Skin epidermis (tissue), 12 donors: ENCODE results near the gene ZSWIM1.
"Not testable (repeated sequence)": the region's sequence is repeated elsewhere in the genome, so short reads cannot be mapped to it uniquely, and the experiment has no call there.

Source experiments
- H3K27ac ChIP-seq, 21 experiments: fragments of 200-600 bp; sonication (generic) in 11 of 21; one replicate each; pipeline ENCODE4 v1.5.0; 2020; ENCODE audit warnings: mild to moderate bottlenecking in 3 of 21, inconsistent platforms in 2 of 21, moderate library complexity in 2 of 21
- H3K4me3 ChIP-seq, 7 experiments: fragments of 200-600 bp; sonication (generic) in 2 of 7; one replicate each; pipeline ENCODE4 v1.5.0; 2020; ENCODE audit warnings: inconsistent platforms in 2 of 7, mild to moderate bottlenecking in 2 of 7, moderate library complexity in 1 of 7

The ZSWIM1 gene

GRCh38 chr20:45851501-45851900 lies 29.5 kb upstream of the ZSWIM1 start:
- Histone ChIP-seq H3K27ac (no peak overlapping the region), H3K4me3 (no peak overlapping the region)

- Histone ChIP-seq H3K27ac (no peak overlapping the region), H3K4me3 (no peak overlapping the region)
These were observed 28.7 kb upstream of the ZSWIM1 start for GRCh38 chr20:45852326-45852725.

DNA sequence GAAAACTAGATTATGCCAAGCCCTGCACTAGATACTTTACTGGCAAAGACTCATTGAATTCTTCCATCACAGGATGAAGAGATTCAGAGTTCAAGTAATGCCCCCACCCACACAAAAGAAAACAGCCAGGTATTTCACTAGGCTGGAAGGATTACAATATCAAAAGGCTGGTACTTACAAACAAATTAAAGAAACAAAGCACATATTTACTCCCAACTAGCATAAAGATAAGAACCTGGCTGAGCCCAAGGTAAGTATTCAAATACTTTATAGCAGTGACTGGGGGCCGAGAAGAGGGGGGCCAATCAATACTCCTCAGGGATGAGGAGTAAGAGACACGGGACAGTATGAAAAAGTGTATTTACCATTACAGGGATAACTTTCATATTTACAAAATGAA lies 27.5 kb upstream of the ZSWIM1 start:
- H3K27ac ChIP-seq: no peak overlapping the region
- no peak overlapping the region for H3K4me3 ChIP-seq

GRCh38 chr20:45857114-45857881 lies 23.7 kb upstream of the ZSWIM1 start, which contains the start of the genes ACOT8 and ZSWIM3:
Gene ACOT8, minus strand, starts transcription at chr20:45857392. Its CDS starts 77 bp downstream, at chr20:45857315.
Gene ZSWIM3, plus strand, starts transcription at chr20:45857614. Its CDS starts 212 bp downstream, at chr20:45857826.
- Histone ChIP-seq H3K4me3 (peak within 1 kb of the TSS; percentile 55 to 96 (median 74)), H3K27ac (peak within 1 kb of the TSS; percentile 59 to 97 (median 86))

GRCh38 chr20:45857882-45858216 lies 23.2 kb upstream of the ZSWIM1 start:
- Histone ChIP-seq H3K4me3 (peak overlapping the region; percentile 55 to 96 (median 74)), H3K27ac (peak overlapping the region in 20 of 21 experiments; percentile 62 to 97 (median 86))

DNA sequence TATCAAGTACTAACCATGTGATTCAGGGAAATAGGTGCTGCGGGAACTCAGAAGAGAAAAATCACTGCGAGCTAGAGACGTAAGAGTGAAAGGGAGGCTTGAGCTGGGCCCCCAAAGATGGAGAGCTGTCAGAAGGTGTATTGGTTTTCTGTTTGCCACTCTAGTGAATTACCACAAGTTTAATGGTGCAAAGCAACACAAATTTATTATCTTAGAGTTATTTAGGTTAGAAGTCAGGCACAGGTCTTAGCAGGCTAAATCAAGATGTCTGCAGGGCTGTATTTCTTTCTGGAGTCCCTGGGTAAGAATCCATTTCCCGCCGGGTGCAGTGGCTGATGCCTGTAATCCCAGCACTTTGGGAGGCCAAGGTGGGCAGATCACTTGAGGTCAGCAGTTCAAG lies 21.1 kb upstream of the ZSWIM1 start:
- Histone ChIP-seq H3K4me3 (no peak overlapping the region), H3K27ac (no peak overlapping the region)

- Histone ChIP-seq H3K27ac (no peak overlapping the region), H3K4me3 (no peak overlapping the region)
These were observed 20.3 kb upstream of the ZSWIM1 start for GRCh38 chr20:45860560-45861220.

GRCh38 chr20:45861221-45862075 lies 19.6 kb upstream of the ZSWIM1 start:
- Histone ChIP-seq H3K27ac (no peak overlapping the region), H3K4me3 (no peak overlapping the region)

- H3K4me3 ChIP-seq: no peak overlapping the region
- no peak overlapping the region for H3K27ac ChIP-seq
These were observed 17.2 kb upstream of the ZSWIM1 start for GRCh38 chr20:45863543-45864470.

DNA sequence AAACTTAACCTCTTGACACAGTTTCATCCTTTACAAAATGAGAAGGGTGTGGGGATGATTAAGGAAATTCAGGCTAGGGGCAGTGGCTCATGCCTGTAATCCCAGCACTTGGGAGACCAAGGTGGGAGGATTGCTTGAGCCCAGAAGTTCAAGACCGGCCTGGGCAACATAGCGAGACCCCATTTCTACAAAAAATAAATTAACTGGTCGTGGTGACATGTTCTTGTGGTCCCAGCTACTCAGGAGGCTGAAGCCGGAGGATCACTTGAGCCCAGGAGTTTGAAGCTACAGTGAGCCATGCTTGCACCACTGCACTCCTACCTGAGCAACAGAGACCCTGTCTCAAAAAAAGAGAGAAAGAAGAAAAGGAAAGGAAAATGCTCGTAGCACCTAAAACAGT lies 14.6 kb upstream of the ZSWIM1 start:
- H3K27ac ChIP-seq: no peak overlapping the region
- H3K4me3 ChIP-seq: no peak overlapping the region

GRCh38 chr20:45867136-45867818 lies 13.8 kb upstream of the ZSWIM1 start:
- Histone ChIP-seq H3K27ac (peak overlapping the region in 5 of 21 experiments; percentile 8 to 58 (median 34)), H3K4me3 (no peak overlapping the region)

DNA sequence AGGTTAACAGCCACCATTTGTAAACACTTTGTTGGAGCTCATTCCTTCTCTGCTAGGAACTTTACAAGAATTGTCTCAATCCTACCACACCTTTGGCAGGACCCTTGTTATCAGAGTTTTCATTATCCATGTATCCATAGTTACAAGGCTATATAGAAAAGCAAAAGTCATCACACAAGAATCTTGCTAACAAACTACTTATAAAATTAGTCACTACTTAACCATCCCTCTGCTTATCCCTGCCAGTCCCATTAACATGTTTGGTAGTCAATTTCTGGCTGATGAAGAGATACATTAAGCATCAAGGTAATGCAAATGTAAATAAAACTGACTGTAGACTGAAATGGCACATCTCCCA lies 13.2 kb upstream of the ZSWIM1 start:
- Histone ChIP-seq H3K4me3 (no peak overlapping the region), H3K27ac (peak overlapping the region in 4 of 21 experiments; percentile 8 to 44 (median 25))

- peak overlapping the region in 4 of 21 experiments; percentile 21 to 68 (median 45) for H3K27ac ChIP-seq
These were observed 8.4 kb upstream of the ZSWIM1 start for GRCh38 chr20:45872626-45873025.

DNA sequence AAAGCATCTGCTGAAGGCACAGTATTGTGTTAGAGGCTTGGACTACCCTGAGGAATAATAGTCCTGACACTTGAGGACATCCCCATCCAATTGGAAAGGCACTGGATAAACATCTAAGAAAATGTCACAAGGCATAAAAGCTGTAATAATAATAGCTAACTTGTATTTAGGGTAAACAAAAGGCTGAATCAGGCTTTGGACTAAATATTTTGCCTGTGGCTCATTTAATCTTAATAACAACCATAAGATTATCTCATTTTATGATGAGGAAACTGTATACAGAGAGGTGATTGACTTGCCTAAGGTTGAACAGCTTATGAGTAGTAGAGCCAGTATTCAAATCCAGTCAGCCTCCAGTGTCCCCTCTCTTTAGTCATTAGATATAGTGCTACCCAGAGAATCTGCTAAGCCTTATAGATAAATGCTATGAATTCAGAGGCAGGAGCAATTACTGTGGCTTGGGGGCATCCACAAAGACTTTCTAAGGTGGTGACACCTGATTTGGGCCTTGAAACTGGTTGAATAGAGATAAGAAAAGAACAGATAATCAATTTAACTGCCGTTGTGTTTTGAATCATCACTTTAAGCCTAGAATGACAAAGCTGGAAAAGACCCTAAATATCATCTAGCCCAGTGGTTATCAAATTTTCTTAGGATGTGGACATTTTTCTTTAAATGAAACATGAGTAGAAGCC lies 7.5 kb upstream of the ZSWIM1 start:
- Histone ChIP-seq H3K4me3 (no peak overlapping the region), H3K27ac (peak overlapping the region in 2 of 21 experiments; percentile 10 to 53)

More at GRCh38 chr20:45872626-45873025, 8.4 kb upstream of the ZSWIM1 start:
- H3K4me3 ChIP-seq: no peak overlapping the region

- H3K27ac ChIP-seq, H3K4me3 ChIP-seq: not testable (repeated sequence)
These were observed 6.9 kb upstream of the ZSWIM1 start for GRCh38 chr20:45874104-45874481.

DNA sequence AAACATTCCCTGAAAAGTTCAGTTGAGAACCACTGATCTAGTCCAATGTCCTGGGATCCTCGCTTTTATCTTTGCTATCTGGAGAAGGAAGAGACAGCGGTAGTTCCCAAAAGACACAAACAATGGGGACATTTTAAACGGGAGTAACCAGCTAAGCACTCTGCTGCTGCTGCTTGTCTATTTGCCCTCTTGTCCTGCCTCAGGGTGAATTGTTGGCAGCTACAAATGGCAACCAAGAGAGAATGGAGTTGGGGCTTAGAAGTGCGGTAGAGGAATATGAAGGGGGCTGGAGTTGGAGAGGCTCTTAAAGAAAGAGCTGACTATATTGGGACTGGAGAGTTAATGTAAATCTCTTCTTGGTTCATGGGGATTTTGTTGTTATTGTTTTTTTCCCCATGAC lies 6.5 kb upstream of the ZSWIM1 start:
- H3K27ac ChIP-seq: no peak overlapping the region
- no peak overlapping the region for H3K4me3 ChIP-seq

GRCh38 chr20:45878076-45878761 lies 2.8 kb upstream of the ZSWIM1 start:
- Histone ChIP-seq H3K27ac (peak overlapping the region in 1 of 21 experiments; percentile 38), H3K4me3 (no peak overlapping the region)
